HL-60 (cell line): ENCODE data around the gene NHSL1.

ENCODE experiments used
- CTCF ChIP-seq: IDR thresholded peaks from one replicate; pipeline ENCODE4 v1.5.1; 2011; ENCODE audit warnings: low read length, control low read depth, inconsistent platforms; ENCODE audit not compliant: insufficient read depth
- GABPA ChIP-seq: IDR thresholded peaks from 2 replicates; pipeline ENCODE4 v1.6.1; 2012; ENCODE audit warnings: low read depth
- POLR2AphosphoS5 ChIP-seq: IDR thresholded peaks from 2 replicates; pipeline ENCODE4 v1.6.1; 2012; ENCODE audit warnings: low read depth
- REST ChIP-seq: IDR thresholded peaks from 2 replicates; pipeline ENCODE4 v1.6.1; 2012; ENCODE audit warnings: low read depth; ENCODE audit not compliant: insufficient replicate concordance
- SPI1 ChIP-seq: IDR thresholded peaks from 2 replicates; pipeline ENCODE4 v1.6.1; 2012; ENCODE audit warnings: low read depth, mild to moderate bottlenecking, borderline replicate concordance

- no peak for TF ChIP-seq REST
- no peak for TF ChIP-seq CTCF
- TF ChIP-seq POLR2AphosphoS5 = peak; percentile 40; the same call in 1 of the 2 replicates
- peak; percentile 92 for TF ChIP-seq SPI1
- TF ChIP-seq GABPA = no peak
Measured at GRCh38 chr6:138521790-138522189, 22.5 kb upstream of the NHSL1 start.
